GM21723 (cell line): ENCODE results near the gene DEFB116.
"Not testable (repeated sequence)": the region's sequence is repeated elsewhere in the genome, so short reads cannot be mapped to it uniquely, and the experiment has no call there.

Source experiments
- ATAC-seq: cut with Tn5 transposase; IDR thresholded peaks from one replicate; pipeline ENCODE4 v1.9.1; 2021; ENCODE audit warnings: mild to moderate bottlenecking, moderate library complexity; ENCODE audit not compliant: unreplicated experiment

DEFB116 gene

GRCh38 chr20:31308535-31309162 is at the start of gene DEFB116:
Gene DEFB116, minus strand, starts transcription at chr20:31308585. Its CDS starts 0 bp downstream, at chr20:31308585.
- ATAC-seq = no peak

- ATAC-seq = no peak
These were observed 47.6 kb upstream of the DEFB116 start for GRCh38 chr20:31355981-31356380.

GRCh38 chr20:31341470-31341869 is 33.1 kb upstream of the DEFB116 start:
- no peak for ATAC-seq

GRCh38 chr20:31330893-31331292 is 22.5 kb upstream of the DEFB116 start:
- ATAC-seq = no peak

GRCh38 chr20:31322504-31322903 is 14.1 kb upstream of the DEFB116 start:
- no peak for ATAC-seq

GRCh38 chr20:31284964-31285363 is 23.4 kb downstream of the DEFB116 start:
- not testable (repeated sequence) for ATAC-seq

GRCh38 chr20:31278178-31278577 is 30.2 kb downstream of the DEFB116 start:
- no peak for ATAC-seq

GRCh38 chr20:31274441-31274840 is 33.9 kb downstream of the DEFB116 start:
- ATAC-seq = no peak

- ATAC-seq = no peak
These were observed 48.0 kb downstream of the DEFB116 start for GRCh38 chr20:31260326-31260932.

GRCh38 chr20:31257364-31257763 is 51.0 kb downstream of the DEFB116 start, which contains the start of gene DEFB115:
Gene DEFB115, plus strand, starts transcription at chr20:31257664. Its CDS starts 0 bp downstream, at chr20:31257664.
- no peak for ATAC-seq

- ATAC-seq = no peak
These were observed 51.4 kb downstream of the DEFB116 start for GRCh38 chr20:31256959-31257358.
